ENCODE measurements around the gene F10. TPM values are rescaled to one million over a fixed set of nuclear protein-coding genes. Genes with fewer than 3 reads are reported as not detected.

The F10 gene
- total RNA-seq, 1 experiment from 2014 or later: not detected

DNA sequence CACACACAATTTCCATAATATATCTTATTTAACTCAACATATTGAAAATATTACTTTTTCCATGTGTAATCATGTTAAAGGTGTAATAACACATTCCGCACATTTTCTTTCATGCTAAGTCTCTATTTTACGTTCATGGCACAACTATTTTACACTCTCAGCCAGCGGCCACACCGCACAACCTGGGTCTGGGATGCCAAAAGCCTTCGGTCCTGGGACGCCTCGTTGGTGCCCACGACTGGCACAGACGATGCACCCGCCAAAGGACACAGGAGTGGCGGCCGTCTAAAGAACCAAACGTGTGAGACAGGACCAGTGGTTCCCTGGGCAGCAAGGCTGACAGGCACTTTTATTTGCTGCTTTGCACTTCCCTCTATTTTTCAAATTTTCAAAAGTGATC lies 25.8 kb downstream of the F10 start:
- no peak overlapping the region for H3K4me3 ChIP-seq (ENCODE audit: low read depth, low read length, poor library complexity, severe bottlenecking)
- intact Hi-C loops (cut with micrococcal nuclease; ENCODE audit: unreplicated experiment): no loop called here
- CTCF ChIA-PET: no interaction called here
- BruUV-seq (replicated peaks): no TSS peak
- no peak overlapping the region for H3K27ac ChIP-seq (ENCODE audit: low read depth, low read length, poor library complexity, severe bottlenecking)
- TF ChIP-seq EZH2 (IDR thresholded peaks at IDR 0.05; ENCODE audit: borderline replicate concordance, low read depth, low read length, poor library complexity, severe bottlenecking): no peak
- TF ChIP-seq, protein P1, sequence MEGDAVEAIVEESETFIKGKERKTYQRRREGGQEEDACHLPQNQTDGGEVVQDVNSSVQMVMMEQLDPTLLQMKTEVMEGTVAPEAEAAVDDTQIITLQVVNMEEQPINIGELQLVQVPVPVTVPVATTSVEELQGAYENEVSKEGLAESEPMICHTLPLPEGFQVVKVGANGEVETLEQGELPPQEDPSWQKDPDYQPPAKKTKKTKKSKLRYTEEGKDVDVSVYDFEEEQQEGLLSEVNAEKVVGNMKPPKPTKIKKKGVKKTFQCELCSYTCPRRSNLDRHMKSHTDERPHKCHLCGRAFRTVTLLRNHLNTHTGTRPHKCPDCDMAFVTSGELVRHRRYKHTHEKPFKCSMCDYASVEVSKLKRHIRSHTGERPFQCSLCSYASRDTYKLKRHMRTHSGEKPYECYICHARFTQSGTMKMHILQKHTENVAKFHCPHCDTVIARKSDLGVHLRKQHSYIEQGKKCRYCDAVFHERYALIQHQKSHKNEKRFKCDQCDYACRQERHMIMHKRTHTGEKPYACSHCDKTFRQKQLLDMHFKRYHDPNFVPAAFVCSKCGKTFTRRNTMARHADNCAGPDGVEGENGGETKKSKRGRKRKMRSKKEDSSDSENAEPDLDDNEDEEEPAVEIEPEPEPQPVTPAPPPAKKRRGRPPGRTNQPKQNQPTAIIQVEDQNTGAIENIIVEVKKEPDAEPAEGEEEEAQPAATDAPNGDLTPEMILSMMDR (conservative IDR thresholded peaks at IDR 0.05; ENCODE audit: low read depth, low read length): no peak
- H3K9me3 ChIP-seq (ENCODE audit: low read depth, low read length, poor library complexity, severe bottlenecking): no peaks in the 10 kb centered on the region
- POLR2A ChIA-PET (ENCODE audit: low non-redundant PET): no interaction called here
- no peak for DNase-seq (ENCODE audit: low spot score)
- H3K36me3 ChIP-seq (ENCODE audit: insufficient read depth, low read length, poor library complexity, severe bottlenecking): no peaks in the 10 kb centered on the region
- H3K4me1 ChIP-seq (ENCODE audit: insufficient read depth, low read length, poor library complexity, severe bottlenecking): peaks cover 16% of the 10 kb centered on the region
- no peaks in the 10 kb centered on the region for H3K27me3 ChIP-seq (replicated peaks; ENCODE audit: insufficient read depth, low read depth, low read length, poor library complexity)

DNA sequence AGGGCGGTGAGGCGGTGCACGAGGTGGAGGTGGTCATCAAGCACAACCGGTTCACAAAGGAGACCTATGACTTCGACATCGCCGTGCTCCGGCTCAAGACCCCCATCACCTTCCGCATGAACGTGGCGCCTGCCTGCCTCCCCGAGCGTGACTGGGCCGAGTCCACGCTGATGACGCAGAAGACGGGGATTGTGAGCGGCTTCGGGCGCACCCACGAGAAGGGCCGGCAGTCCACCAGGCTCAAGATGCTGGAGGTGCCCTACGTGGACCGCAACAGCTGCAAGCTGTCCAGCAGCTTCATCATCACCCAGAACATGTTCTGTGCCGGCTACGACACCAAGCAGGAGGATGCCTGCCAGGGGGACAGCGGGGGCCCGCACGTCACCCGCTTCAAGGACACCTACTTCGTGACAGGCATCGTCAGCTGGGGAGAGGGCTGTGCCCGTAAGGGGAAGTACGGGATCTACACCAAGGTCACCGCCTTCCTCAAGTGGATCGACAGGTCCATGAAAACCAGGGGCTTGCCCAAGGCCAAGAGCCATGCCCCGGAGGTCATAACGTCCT lies 26.4 kb downstream of the F10 start:
- POLR2A ChIA-PET (ENCODE audit: low non-redundant PET): no interaction called here
- Histone ChIP-seq H3K4me3 (ENCODE audit: low read depth, low read length, poor library complexity, severe bottlenecking) (no peak overlapping the region), H3K36me3 (ENCODE audit: insufficient read depth, low read length, poor library complexity, severe bottlenecking) (no peaks in the 10 kb centered on the region), H3K27ac (ENCODE audit: low read depth, low read length, poor library complexity, severe bottlenecking) (no peak overlapping the region), H3K27me3 (replicated peaks; ENCODE audit: insufficient read depth, low read depth, low read length, poor library complexity) (no peaks in the 10 kb centered on the region), H3K9me3 (ENCODE audit: low read depth, low read length, poor library complexity, severe bottlenecking) (no peaks in the 10 kb centered on the region), H3K4me1 (ENCODE audit: insufficient read depth, low read length, poor library complexity, severe bottlenecking) (peaks cover 19% of the 10 kb centered on the region)
- intact Hi-C loops (cut with micrococcal nuclease; ENCODE audit: unreplicated experiment): no loop called here
- CTCF ChIA-PET: no interaction called here
- no TSS peak for BruUV-seq (replicated peaks)
- no peak for DNase-seq (ENCODE audit: low spot score)
- no peak for TF ChIP-seq EZH2 (IDR thresholded peaks at IDR 0.05; ENCODE audit: borderline replicate concordance, low read depth, low read length, poor library complexity, severe bottlenecking)
- TF ChIP-seq, protein P1 (conservative IDR thresholded peaks at IDR 0.05; ENCODE audit: low read depth, low read length): no peak

DNA sequence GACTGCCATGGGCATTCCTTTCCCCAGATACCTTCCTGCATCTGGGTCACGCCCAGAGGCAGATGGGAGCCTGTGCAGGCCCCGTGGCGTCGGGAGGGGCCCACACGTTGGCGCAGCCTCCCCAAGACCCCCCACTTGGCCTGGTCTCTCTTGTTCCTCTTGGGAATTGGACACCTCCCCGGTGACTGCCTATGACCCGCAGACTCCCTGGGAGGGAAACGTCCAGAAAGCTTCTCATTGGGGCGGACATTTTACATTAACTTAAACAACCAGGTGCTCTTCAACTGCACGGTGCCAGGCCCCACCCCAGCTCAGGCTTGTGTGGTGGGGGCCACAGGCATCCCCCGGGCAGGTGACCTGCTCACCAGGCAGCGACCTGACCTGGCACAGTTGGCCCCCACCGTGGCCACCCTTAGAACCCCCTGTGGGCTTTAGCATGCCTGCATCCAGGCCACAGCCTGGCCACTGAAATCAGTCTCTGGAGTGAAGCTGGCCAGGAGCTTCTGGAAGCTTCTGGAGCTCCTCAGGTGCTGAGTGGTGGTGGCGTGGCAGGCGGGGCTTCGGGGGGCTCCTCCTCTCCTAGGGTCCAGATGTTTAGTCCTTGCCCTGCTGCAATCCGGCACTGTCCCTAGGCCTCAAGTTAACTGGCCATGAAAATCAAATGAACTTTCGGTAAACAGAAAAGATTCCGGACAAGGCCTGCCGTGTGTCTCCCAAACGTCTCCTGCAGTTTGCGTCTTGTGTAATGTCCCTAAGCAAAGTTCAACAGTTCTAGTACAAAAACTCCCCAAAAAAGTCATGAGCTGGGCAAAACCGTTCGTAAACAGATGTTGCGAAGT lies 27.3 kb downstream of the F10 start:
- Histone ChIP-seq H3K36me3 (ENCODE audit: insufficient read depth, low read length, poor library complexity, severe bottlenecking) (no peaks in the 10 kb centered on the region), H3K9me3 (ENCODE audit: low read depth, low read length, poor library complexity, severe bottlenecking) (no peaks in the 10 kb centered on the region), H3K4me3 (ENCODE audit: low read depth, low read length, poor library complexity, severe bottlenecking) (no peak overlapping the region), H3K27me3 (replicated peaks; ENCODE audit: insufficient read depth, low read depth, low read length, poor library complexity) (no peaks in the 10 kb centered on the region), H3K4me1 (ENCODE audit: insufficient read depth, low read length, poor library complexity, severe bottlenecking) (peaks cover 19% of the 10 kb centered on the region), H3K27ac (ENCODE audit: low read depth, low read length, poor library complexity, severe bottlenecking) (no peak overlapping the region)
- DNase-seq (ENCODE audit: low spot score): no peak
- no peak for TF ChIP-seq EZH2 (IDR thresholded peaks at IDR 0.05; ENCODE audit: borderline replicate concordance, low read depth, low read length, poor library complexity, severe bottlenecking)
- TF ChIP-seq, protein P1 (conservative IDR thresholded peaks at IDR 0.05; ENCODE audit: low read depth, low read length): no peak
- CTCF ChIA-PET: no interaction called here
- intact Hi-C loops (cut with micrococcal nuclease; ENCODE audit: unreplicated experiment): no loop called here
- no TSS peak for BruUV-seq (replicated peaks)
- POLR2A ChIA-PET (ENCODE audit: low non-redundant PET): no interaction called here

All from A673 (cell line).